ENCODE data around the gene PRRT1B.

- TF ChIP-seq CTCF (IDR thresholded peaks at IDR 0.05) = no peak
- no peak for TF ChIP-seq POLR2A (IDR thresholded peaks at IDR 0.05)
Measured at GRCh38 chr9:131495785-131496184, 49.5 kb upstream of the PRRT1B start.
